CD4-positive, alpha-beta T cell (primary cell): ENCODE results near the gene RHPN2. TPM values are rescaled to one million over a fixed set of nuclear protein-coding genes. Genes with fewer than 3 reads are reported as not detected.
A peak's percentile ranks its signal among the peaks of the same experiment; 100 is the strongest.
"Not testable (repeated sequence)": the region's sequence is repeated elsewhere in the genome, so short reads cannot be mapped to it uniquely, and the experiment has no call there.

Source experiments
- ATAC-seq: fragments of 200-7000 bp; cut with Tn5 transposase; one replicate; pipeline ENCODE4 v1.10.0; 2022; ENCODE audit warnings: mild to moderate bottlenecking; ENCODE audit not compliant: poor library complexity
- CTCF ChIA-PET: fragments of 350-600 bp; sonication (Branson Sonifier 250); formaldehyde crosslinking; loops from one replicate; lab custom pipeline; 2021; ENCODE audit warnings: antibody characterized with exemption, inconsistent platforms; lab: Charles Lee
- POLR2A ChIA-PET: fragments of 350-600 bp; sonication (Branson Sonifier 250); formaldehyde crosslinking; loops from one replicate; lab custom pipeline; 2021; ENCODE audit warnings: antibody characterized with exemption, inconsistent platforms; lab: Charles Lee
- DNase-seq, 14 experiments: peaks; one replicate each; pipeline ENCODE4 v3.0.0-alpha.2; 2013 to 2020; ENCODE audit warnings: mixed read lengths in 2 of 14
- H3K27ac ChIP-seq, 2 donors: one replicate each; pipeline versions ENCODE4 v1.5.1 to v1.7.0; 2013; ENCODE audit warnings: low read length in 2 of 2, low read depth in 1 of 2, mild to moderate bottlenecking in 1 of 2
- H3K27me3 ChIP-seq, 2 experiments: 1 replicate in 1 of 2; 2 replicates in 1 of 2; pipeline versions ENCODE4 v1.6.1 to v1.7.0; 2013; ENCODE audit warnings: low read length in 2 of 2, control low read depth in 1 of 2, mild to moderate bottlenecking in 1 of 2, moderate library complexity in 1 of 2; ENCODE audit not compliant: insufficient read depth in 2 of 2, control insufficient read depth in 1 of 2
- H3K36me3 ChIP-seq: one replicate; pipeline ENCODE4 v1.6.1; 2013; ENCODE audit warnings: low read length, control low read depth; ENCODE audit not compliant: insufficient read depth
- H3K4me1 ChIP-seq: one replicate; pipeline ENCODE4 v1.6.1; 2013; ENCODE audit warnings: low read length, control low read depth; ENCODE audit not compliant: insufficient read depth
- H3K4me3 ChIP-seq: one replicate; pipeline ENCODE4 v1.5.1; 2013; ENCODE audit warnings: mild to moderate bottlenecking, low read length, moderate library complexity
- H3K9me3 ChIP-seq, 2 experiments: 1 replicate in 1 of 2; 2 replicates in 1 of 2; pipeline versions ENCODE4 v1.6.1 to v1.7.0; 2013; ENCODE audit warnings: low read length in 2 of 2, mild to moderate bottlenecking in 2 of 2, control low read depth in 1 of 2, moderate library complexity in 1 of 2; ENCODE audit not compliant: control insufficient read depth in 1 of 2, insufficient read depth in 1 of 2
- H3K27ac Mint-ChIP-seq: one replicate; pipeline ENCODE4 v1.8.0; 2020; ENCODE audit warnings: mixed read lengths
- H3K27me3 Mint-ChIP-seq: one replicate; pipeline ENCODE4 v1.8.0; 2021; ENCODE audit warnings: mixed read lengths
- H3K36me3 Mint-ChIP-seq: one replicate; pipeline ENCODE4 v1.8.0; 2021; ENCODE audit warnings: low read depth, mixed read lengths
- H3K4me1 Mint-ChIP-seq: one replicate; pipeline ENCODE4 v1.8.0; 2021; ENCODE audit warnings: low read depth, mixed read lengths
- H3K4me3 Mint-ChIP-seq: one replicate; pipeline ENCODE4 v1.8.0; 2020; ENCODE audit warnings: mild to moderate bottlenecking, mixed read lengths
- H3K9me3 Mint-ChIP-seq: one replicate; pipeline ENCODE4 v1.8.0; 2020; ENCODE audit warnings: mixed read lengths
- intact Hi-C, 2 experiments: fragments of 100-400 bp; cut with DNase I in 1 of 2; cut with micrococcal nuclease in 1 of 2; formaldehyde crosslinking; loops; one replicate each; pipeline versions ENCODE4 v1.15.1 to v1.9.0; 2023 to 2025; cut with DNase I, micrococcal nuclease
- total RNA-seq, 174 experiments: library from RNA in 2 of 174; stranded (reverse) in 2 of 174; gene quantifications; one replicate each; pipeline ENCODE4 v1.2.3 and lab custom pipeline; 2021 to 2026
- TF ChIP-seq, protein P1 (sequence below): fragments of 200-600 bp; IDR thresholded peaks from one replicate; pipeline ENCODE4 v1.8.0; 2022; ENCODE audit warnings: antibody characterized with exemption, mild to moderate bottlenecking

RHPN2 gene
- total RNA-seq, 2 experiments from 2014 or later = 0.08 TPM; not detected in 1

DNA sequence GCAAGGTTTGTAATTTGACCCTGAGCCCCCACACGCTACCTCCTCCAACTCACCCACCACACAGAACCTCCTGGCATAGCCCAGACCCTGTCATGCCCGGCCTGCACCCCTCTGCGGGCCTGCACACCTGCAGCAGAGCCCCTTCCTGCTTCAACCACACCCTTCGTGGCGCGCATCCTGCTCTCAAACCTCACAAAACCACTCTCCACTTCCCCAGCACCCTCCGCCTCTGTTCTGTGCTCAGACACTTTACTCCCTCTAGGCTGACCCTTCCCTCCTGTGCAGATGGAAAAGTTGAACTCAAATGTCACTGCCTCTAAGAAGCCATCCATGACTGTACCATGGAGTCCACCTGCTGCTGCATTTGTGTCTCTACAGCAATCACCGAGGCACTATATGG, 64.2 kb downstream of the RHPN2 start:
- H3K4me3 ChIP-seq = no peak overlapping the region
- H3K27me3 ChIP-seq = no peaks in the 10 kb centered on the region
- H3K36me3 Mint-ChIP-seq = no peaks in the 10 kb centered on the region
- H3K27ac Mint-ChIP-seq = peak overlapping the region; percentile 3
- no peaks in the 10 kb centered on the region for H3K36me3 ChIP-seq
- peak in 8 of 14 experiments; percentile 4 to 51 (median 20) for DNase-seq
- peaks cover 17% of the 10 kb centered on the region for H3K4me1 Mint-ChIP-seq
- no peaks in the 10 kb centered on the region for H3K9me3 ChIP-seq
- POLR2A ChIA-PET = no interaction called here
- peak; percentile 43 for ATAC-seq
- H3K4me1 ChIP-seq = peaks cover 18% of the 10 kb centered on the region
- H3K9me3 Mint-ChIP-seq = no peaks in the 10 kb centered on the region
- TF ChIP-seq, protein P1, sequence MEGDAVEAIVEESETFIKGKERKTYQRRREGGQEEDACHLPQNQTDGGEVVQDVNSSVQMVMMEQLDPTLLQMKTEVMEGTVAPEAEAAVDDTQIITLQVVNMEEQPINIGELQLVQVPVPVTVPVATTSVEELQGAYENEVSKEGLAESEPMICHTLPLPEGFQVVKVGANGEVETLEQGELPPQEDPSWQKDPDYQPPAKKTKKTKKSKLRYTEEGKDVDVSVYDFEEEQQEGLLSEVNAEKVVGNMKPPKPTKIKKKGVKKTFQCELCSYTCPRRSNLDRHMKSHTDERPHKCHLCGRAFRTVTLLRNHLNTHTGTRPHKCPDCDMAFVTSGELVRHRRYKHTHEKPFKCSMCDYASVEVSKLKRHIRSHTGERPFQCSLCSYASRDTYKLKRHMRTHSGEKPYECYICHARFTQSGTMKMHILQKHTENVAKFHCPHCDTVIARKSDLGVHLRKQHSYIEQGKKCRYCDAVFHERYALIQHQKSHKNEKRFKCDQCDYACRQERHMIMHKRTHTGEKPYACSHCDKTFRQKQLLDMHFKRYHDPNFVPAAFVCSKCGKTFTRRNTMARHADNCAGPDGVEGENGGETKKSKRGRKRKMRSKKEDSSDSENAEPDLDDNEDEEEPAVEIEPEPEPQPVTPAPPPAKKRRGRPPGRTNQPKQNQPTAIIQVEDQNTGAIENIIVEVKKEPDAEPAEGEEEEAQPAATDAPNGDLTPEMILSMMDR = no peak
- no peak overlapping the region for H3K27ac ChIP-seq
- intact Hi-C loops = no loop called here
- H3K4me3 Mint-ChIP-seq = peak overlapping the region; percentile 22
- H3K27me3 Mint-ChIP-seq = no peaks in the 10 kb centered on the region
- CTCF ChIA-PET = interaction anchor here (0.6 kb wide), 1 partner anchor 17 kb away, joined by 3 read pairs; no protein-coding TSS in a partner anchor

DNA sequence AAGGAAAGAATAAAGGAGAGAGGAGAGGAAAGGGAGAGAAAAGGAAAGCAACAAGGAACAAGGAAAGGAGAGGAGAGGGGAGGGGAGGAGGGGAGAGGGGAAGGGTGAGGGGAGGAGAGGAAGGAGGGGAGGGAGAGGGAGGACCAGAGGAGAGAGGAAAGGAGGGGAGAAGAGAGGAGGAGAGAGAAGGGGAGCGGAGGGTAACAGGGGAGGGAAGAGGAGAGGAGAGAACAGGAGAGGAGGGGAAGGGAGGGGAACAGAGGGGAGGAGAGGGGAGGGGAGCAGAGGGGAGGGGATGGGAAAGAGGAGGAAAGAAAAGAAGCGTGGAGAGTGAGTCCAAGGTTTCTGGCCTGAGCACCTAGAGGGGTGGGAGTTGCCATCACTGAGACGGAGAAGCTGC, 66.0 kb downstream of the RHPN2 start:
- ChIA-PET CTCF (no interaction called here), POLR2A (no interaction called here)
- no peak overlapping the region for H3K27ac ChIP-seq
- no peaks in the 10 kb centered on the region for H3K36me3 ChIP-seq
- TF ChIP-seq, protein P1 = no peak
- no peak for DNase-seq
- intact Hi-C loops = no loop called here
- H3K4me1 Mint-ChIP-seq = peaks cover 17% of the 10 kb centered on the region
- H3K36me3 Mint-ChIP-seq = no peaks in the 10 kb centered on the region
- no peak overlapping the region for H3K27ac Mint-ChIP-seq
- no peaks in the 10 kb centered on the region for H3K27me3 Mint-ChIP-seq
- H3K4me3 Mint-ChIP-seq = no peak overlapping the region
- no peaks in the 10 kb centered on the region for H3K9me3 Mint-ChIP-seq
- H3K4me3 ChIP-seq = no peak overlapping the region
- H3K27me3 ChIP-seq = no peaks in the 10 kb centered on the region
- no peaks in the 10 kb centered on the region for H3K9me3 ChIP-seq
- H3K4me1 ChIP-seq = peaks cover 18% of the 10 kb centered on the region
- no peak for ATAC-seq

DNA sequence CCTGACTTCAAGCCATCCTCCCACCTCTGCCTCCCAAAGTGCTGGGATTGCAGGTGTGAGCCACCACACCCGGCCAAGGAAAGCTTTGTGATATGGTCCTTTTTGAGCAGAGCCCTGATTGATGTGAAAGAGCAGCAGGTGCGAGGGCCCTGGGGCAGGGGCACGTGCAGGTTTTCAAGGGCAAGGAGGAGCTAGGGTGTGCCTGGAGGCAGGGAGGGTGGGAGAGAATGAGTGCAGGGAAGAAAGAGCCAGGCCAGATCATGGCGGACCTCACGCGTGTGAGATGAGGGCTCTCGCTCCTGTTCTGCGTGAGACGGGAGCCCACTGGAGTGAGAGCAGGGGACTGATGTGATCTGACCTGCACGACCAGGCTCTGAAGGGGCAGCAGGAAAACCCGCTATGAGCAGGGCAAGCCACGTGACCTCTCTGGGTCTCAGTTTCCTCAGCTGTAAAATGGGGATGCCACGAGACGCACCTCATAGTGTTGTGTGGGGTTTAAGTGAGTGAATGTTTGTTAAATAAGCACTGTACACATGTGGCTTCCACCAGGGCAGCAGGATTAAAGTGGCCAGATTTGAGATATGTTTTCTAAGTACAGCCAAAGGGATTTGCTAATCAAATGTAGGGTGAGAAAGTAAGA, 66.9 kb downstream of the RHPN2 start:
- H3K27ac Mint-ChIP-seq = no peak overlapping the region

DNA sequence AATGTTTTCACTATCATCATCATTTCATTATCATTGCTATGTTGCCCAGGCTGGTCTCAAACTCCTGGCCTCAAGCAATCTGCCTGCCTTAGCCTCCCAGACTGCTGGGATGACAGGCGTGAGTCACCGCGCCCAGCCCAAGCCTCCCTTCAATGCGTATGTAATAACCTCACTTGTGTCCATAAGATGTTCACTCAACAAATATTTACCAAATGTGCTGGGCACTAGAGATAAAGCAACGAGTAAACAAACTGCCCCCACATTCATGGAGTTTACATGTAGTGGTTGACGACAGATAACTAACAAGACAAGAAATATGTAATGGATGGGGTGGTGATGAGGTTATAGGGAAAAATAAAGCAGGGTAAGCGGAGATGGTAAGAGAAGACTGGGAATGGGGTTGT, 67.6 kb downstream of the RHPN2 start:
- DNase-seq, H3K9me3 ChIP-seq, H3K36me3 ChIP-seq, CTCF ChIA-PET, H3K27ac ChIP-seq, POLR2A ChIA-PET, H3K27me3 Mint-ChIP-seq, ATAC-seq, H3K9me3 Mint-ChIP-seq, intact Hi-C loops, H3K27ac Mint-ChIP-seq, H3K36me3 Mint-ChIP-seq, H3K4me3 ChIP-seq, H3K27me3 ChIP-seq, H3K4me3 Mint-ChIP-seq: not testable (repeated sequence)
- peaks cover 17% of the 10 kb centered on the region for H3K4me1 Mint-ChIP-seq
- peaks cover 18% of the 10 kb centered on the region for H3K4me1 ChIP-seq

More for the DNA sequence above, 66.9 kb downstream of the RHPN2 start:
- H3K9me3 Mint-ChIP-seq = no peaks in the 10 kb centered on the region
- Histone ChIP-seq H3K9me3 (no peaks in the 10 kb centered on the region), H3K27me3 (no peaks in the 10 kb centered on the region), H3K4me1 (peaks cover 18% of the 10 kb centered on the region), H3K4me3 (no peak overlapping the region), H3K36me3 (no peaks in the 10 kb centered on the region), H3K27ac (no peak overlapping the region)
- CTCF ChIA-PET = no interaction called here
- H3K27me3 Mint-ChIP-seq = no peaks in the 10 kb centered on the region
- TF ChIP-seq, protein P1 = no peak
- H3K4me1 Mint-ChIP-seq = peaks cover 17% of the 10 kb centered on the region
- intact Hi-C loops = no loop called here
- no peak overlapping the region for H3K4me3 Mint-ChIP-seq
- DNase-seq = no peak
- no peaks in the 10 kb centered on the region for H3K36me3 Mint-ChIP-seq
- no peak for ATAC-seq
- POLR2A ChIA-PET = no interaction called here

DNA sequence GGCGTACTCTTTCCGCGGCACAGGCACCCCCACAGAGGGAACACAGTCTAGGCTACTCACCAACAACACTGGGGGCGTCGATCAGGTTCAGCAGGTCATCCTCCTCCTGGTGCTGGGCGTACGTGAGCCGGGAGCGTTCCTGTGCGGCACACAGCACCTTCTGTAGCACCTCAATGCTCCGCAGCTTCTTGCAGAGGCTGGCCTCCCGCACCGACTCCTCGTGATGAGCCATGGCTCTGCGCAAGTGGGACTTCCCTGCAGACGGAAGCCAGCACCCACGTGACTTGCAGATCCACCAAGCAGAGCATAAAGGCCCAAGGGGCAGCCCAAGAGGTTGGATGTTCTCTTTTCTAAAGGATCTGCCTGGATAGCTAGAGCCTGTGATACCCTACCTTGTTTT, 68.7 kb downstream of the RHPN2 start:
- H3K27me3 ChIP-seq, ATAC-seq, H3K27me3 Mint-ChIP-seq, H3K36me3 Mint-ChIP-seq, H3K27ac ChIP-seq, H3K9me3 ChIP-seq, H3K27ac Mint-ChIP-seq, DNase-seq, H3K4me3 Mint-ChIP-seq, H3K9me3 Mint-ChIP-seq, H3K4me3 ChIP-seq, intact Hi-C loops, POLR2A ChIA-PET, CTCF ChIA-PET, H3K36me3 ChIP-seq: not testable (repeated sequence)
- H3K4me1 Mint-ChIP-seq = peaks cover 17% of the 10 kb centered on the region
- H3K4me1 ChIP-seq = peaks cover 14% of the 10 kb centered on the region
